ENCODE measurements around the gene SSPN. TPM values are rescaled to one million over a fixed set of nuclear protein-coding genes. Genes with fewer than 3 reads are reported as not detected.

Gene SSPN
- total RNA-seq, 2 donors from 2014 or later = 1.3 to 3.7 TPM

GRCh38 chr12:26193539-26193938, 1.8 kb upstream of the SSPN start:
- TF ChIP-seq, protein P1, sequence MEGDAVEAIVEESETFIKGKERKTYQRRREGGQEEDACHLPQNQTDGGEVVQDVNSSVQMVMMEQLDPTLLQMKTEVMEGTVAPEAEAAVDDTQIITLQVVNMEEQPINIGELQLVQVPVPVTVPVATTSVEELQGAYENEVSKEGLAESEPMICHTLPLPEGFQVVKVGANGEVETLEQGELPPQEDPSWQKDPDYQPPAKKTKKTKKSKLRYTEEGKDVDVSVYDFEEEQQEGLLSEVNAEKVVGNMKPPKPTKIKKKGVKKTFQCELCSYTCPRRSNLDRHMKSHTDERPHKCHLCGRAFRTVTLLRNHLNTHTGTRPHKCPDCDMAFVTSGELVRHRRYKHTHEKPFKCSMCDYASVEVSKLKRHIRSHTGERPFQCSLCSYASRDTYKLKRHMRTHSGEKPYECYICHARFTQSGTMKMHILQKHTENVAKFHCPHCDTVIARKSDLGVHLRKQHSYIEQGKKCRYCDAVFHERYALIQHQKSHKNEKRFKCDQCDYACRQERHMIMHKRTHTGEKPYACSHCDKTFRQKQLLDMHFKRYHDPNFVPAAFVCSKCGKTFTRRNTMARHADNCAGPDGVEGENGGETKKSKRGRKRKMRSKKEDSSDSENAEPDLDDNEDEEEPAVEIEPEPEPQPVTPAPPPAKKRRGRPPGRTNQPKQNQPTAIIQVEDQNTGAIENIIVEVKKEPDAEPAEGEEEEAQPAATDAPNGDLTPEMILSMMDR (conservative IDR thresholded peaks at IDR 0.05) = no peak
- no peak overlapping the region for H3K27ac ChIP-seq (ENCODE audit: low read depth, low read length)

DNA sequence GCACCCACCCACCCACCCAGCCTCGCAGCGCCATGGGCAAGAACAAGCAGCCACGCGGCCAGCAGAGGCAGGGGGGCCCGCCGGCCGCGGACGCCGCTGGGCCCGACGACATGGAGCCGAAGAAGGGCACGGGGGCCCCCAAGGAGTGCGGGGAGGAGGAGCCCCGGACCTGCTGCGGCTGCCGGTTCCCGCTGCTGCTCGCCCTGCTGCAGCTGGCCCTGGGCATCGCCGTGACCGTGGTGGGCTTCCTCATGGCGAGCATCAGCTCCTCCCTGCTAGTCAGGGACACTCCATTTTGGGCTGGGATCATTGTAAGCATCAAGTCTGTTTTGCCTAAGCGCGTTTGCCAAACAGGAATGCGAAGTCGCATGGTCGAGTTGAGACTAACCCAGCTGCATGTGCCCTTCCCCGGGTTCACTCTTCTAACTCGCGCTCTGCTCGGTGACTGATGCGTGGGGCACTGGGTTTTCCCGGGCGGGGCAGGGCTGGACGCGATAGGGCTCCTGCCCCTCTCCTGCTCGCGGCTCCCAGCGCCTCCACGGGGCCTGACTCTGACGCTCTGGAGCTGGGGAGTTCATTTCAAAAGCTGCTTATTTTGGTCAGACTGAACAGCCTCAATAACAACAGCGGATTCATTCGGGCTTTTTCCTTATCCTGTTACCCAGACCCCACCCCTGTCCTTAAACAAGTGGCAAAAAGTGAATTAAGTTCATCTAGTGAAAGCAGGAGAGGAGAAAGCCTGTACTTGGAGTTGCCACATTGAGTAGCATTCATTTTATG, 458 bp downstream of the SSPN start:
- no peak overlapping the region for H3K27ac ChIP-seq (ENCODE audit: low read depth, low read length)
- peak overlapping the region; percentile 64 for H3K27ac Mint-ChIP-seq
- H3K9me3 Mint-ChIP-seq = no peaks in the 10 kb centered on the region

More at GRCh38 chr12:26193539-26193938, 1.8 kb upstream of the SSPN start:
- peaks cover 47% of the 10 kb centered on the region for H3K27me3 Mint-ChIP-seq (ENCODE audit: insufficient read depth)
- no peak overlapping the region for H3K27ac Mint-ChIP-seq
- no peak for DNase-seq
- Histone ChIP-seq H3K4me1 (ENCODE audit: control insufficient read depth, insufficient read depth, low read length) (no peaks in the 10 kb centered on the region), H3K36me3 (ENCODE audit: control insufficient read depth, insufficient read depth, low read length) (no peaks in the 10 kb centered on the region), H3K27me3 (ENCODE audit: control insufficient read depth, insufficient read depth, low read length, poor library complexity, severe bottlenecking) (peaks cover 41% of the 10 kb centered on the region), H3K4me3 (ENCODE audit: low read length) (no peak overlapping the region), H3K9me3 (ENCODE audit: control insufficient read depth, low read length) (no peaks in the 10 kb centered on the region), H3K9ac (ENCODE audit: extremely low read depth, low read length, poor library complexity, severe bottlenecking) (no peak overlapping the region)
- no peaks in the 10 kb centered on the region for H3K36me3 Mint-ChIP-seq (ENCODE audit: low read depth)
- WGBS, 2 experiments (ENCODE audit: insufficient coverage in 1 of 2, insufficient read length in 1 of 2) = 92 to 100% methylated on average over 1 of the region's 1 CpG
- H3K4me1 Mint-ChIP-seq = peaks cover 16% of the 10 kb centered on the region
- no peak overlapping the region for H3K4me3 Mint-ChIP-seq
- no peaks in the 10 kb centered on the region for H3K9me3 Mint-ChIP-seq

DNA sequence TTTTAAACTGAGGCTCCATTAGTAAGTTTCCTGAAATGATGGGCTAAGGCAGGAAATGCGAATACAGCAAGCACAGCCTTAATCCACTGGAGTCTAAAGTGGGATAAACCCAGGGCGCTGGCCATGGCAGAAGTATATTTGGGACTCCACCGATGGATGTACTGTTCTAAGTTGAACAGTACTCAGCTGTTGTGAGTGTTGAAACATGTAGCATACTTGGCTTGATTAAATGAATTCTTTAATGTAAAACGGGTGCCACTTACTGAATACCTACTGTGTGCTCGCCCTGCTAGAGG, 996 bp downstream of the SSPN start:
- peaks cover 49% of the 10 kb centered on the region for H3K27me3 ChIP-seq (ENCODE audit: control insufficient read depth, insufficient read depth, low read length, poor library complexity, severe bottlenecking)
- H3K27ac ChIP-seq (ENCODE audit: low read depth, low read length) = no peak overlapping the region
- TF ChIP-seq, protein P1 (conservative IDR thresholded peaks at IDR 0.05) = no peak
- H3K27me3 Mint-ChIP-seq (ENCODE audit: insufficient read depth) = peaks cover 51% of the 10 kb centered on the region
- H3K4me1 Mint-ChIP-seq = peaks cover 9% of the 10 kb centered on the region
- H3K9ac ChIP-seq (ENCODE audit: extremely low read depth, low read length, poor library complexity, severe bottlenecking) = no peak overlapping the region
- WGBS, 2 experiments (ENCODE audit: insufficient coverage in 1 of 2, insufficient read length in 1 of 2) = 92 to 97% methylated on average over 3 to 5 of the region's 5 CpGs
- H3K9me3 Mint-ChIP-seq = no peaks in the 10 kb centered on the region
- H3K4me3 ChIP-seq (ENCODE audit: low read length) = no peak overlapping the region
- no peak for DNase-seq
- H3K27ac Mint-ChIP-seq = no peak overlapping the region
- no peaks in the 10 kb centered on the region for H3K9me3 ChIP-seq (ENCODE audit: control insufficient read depth, low read length)
- no peaks in the 10 kb centered on the region for H3K4me1 ChIP-seq (ENCODE audit: control insufficient read depth, insufficient read depth, low read length)
- H3K36me3 ChIP-seq (ENCODE audit: control insufficient read depth, insufficient read depth, low read length) = no peaks in the 10 kb centered on the region
- no peaks in the 10 kb centered on the region for H3K36me3 Mint-ChIP-seq (ENCODE audit: low read depth)
- H3K4me3 Mint-ChIP-seq = peak overlapping the region; percentile 76

More for the DNA sequence above, 458 bp downstream of the SSPN start:
- Mint-ChIP-seq H3K4me1 (peaks cover 9% of the 10 kb centered on the region), H3K27me3 (ENCODE audit: insufficient read depth) (peaks cover 51% of the 10 kb centered on the region), H3K4me3 (peak overlapping the region; percentile 76), H3K36me3 (ENCODE audit: low read depth) (no peaks in the 10 kb centered on the region)
- Histone ChIP-seq H3K9me3 (ENCODE audit: control insufficient read depth, low read length) (no peaks in the 10 kb centered on the region), H3K4me1 (ENCODE audit: control insufficient read depth, insufficient read depth, low read length) (no peaks in the 10 kb centered on the region), H3K36me3 (ENCODE audit: control insufficient read depth, insufficient read depth, low read length) (no peaks in the 10 kb centered on the region), H3K9ac (ENCODE audit: extremely low read depth, low read length, poor library complexity, severe bottlenecking) (no peak overlapping the region), H3K4me3 (ENCODE audit: low read length) (peak overlapping the region; percentile 78), H3K27me3 (ENCODE audit: control insufficient read depth, insufficient read depth, low read length, poor library complexity, severe bottlenecking) (peaks cover 49% of the 10 kb centered on the region)
- TF ChIP-seq, protein P1 (conservative IDR thresholded peaks at IDR 0.05) = no peak
- 4 to 5% methylated on average over 20 to 45 of the region's 45 CpGs for WGBS, 2 experiments (ENCODE audit: insufficient coverage in 1 of 2, insufficient read length in 1 of 2)
- peak; percentile 84 for DNase-seq
